Body of pancreas (tissue), 4 donors: ENCODE data around the gene MADCAM1. TPM values are rescaled to one million over a fixed set of nuclear protein-coding genes. Genes with fewer than 3 reads are reported as not detected.

ENCODE experiments used
- ATAC-seq: fragments of 150-250 bp; one replicate; pipeline ENCODE4 v1.9.1; 2016
- DNase-seq, 4 donors: peaks; one replicate each; pipeline ENCODE4 v3.0.0-alpha.2; 2019
- H3K27ac ChIP-seq, 4 donors: fragments of 200-600 bp; sonication (generic); 1 replicate in 3 of 4; 2 replicates in 1 of 4; pipeline versions ENCODE4 v1.5.1 to v1.6.1; 2016 to 2019; ENCODE audit warnings: mild to moderate bottlenecking in 1 of 4, mixed read lengths in 1 of 4, moderate library complexity in 1 of 4
- H3K27me3 ChIP-seq, 2 donors: fragments of 200-600 bp; sonication (generic); one replicate each; pipeline ENCODE4 v1.6.0; 2016; ENCODE audit warnings: mild to moderate bottlenecking in 1 of 2
- H3K36me3 ChIP-seq, 2 donors: fragments of 200-600 bp; sonication (generic); replicated peaks in 1 of 2; 2 replicates each; pipeline ENCODE4 v1.5.1; 2016; ENCODE audit warnings: low read depth in 2 of 2; ENCODE audit not compliant: insufficient read depth in 1 of 2
- H3K4me1 ChIP-seq: fragments of 200-600 bp; sonication (generic); one replicate; pipeline ENCODE4 v1.6.0; 2016
- H3K4me3 ChIP-seq, 2 donors: fragments of 200-600 bp; sonication (generic); 1 replicate in 1 of 2; 2 replicates in 1 of 2; pipeline ENCODE4 v1.5.1; 2016 to 2019
- H3K9me3 ChIP-seq, 3 donors: fragments of 200-600 bp; sonication (generic); 1 replicate in 2 of 3; 2 replicates in 1 of 3; pipeline ENCODE4 v1.5.1; 2016
- CTCF ChIP-seq, 7 experiments: fragments of 450-650 bp in 4 of 7; fragments of 200-600 bp in 3 of 7; sonication (generic) in 3 of 7; IDR thresholded peaks; one replicate each; pipeline ENCODE4 v1.5.1; 2016 to 2019; ENCODE audit warnings: antibody characterized with exemption in 7 of 7
- POLR2A ChIP-seq, 3 donors: fragments of 450-650 bp; IDR thresholded peaks; one replicate each; pipeline ENCODE4 v1.6.1; 2016; ENCODE audit warnings: antibody characterized with exemption in 3 of 3, mild to moderate bottlenecking in 2 of 3
- WGBS, 2 donors: methylation state at CpG; one replicate each; pipeline ENCODE4 v1.1.5; 2017; 5-methylcytosine and 5-hydroxymethylcytosine counted together
- intact Hi-C: fragments of 100-400 bp; cut with DNase I; formaldehyde crosslinking; loops from one replicate; pipeline ENCODE4 v1.15.1; 2023
- total RNA-seq, 2 donors: library from RNA; depleted of rRNA; stranded (reverse); fragments of >200 nt; gene quantifications; one replicate each; pipeline ENCODE4 v1.1.0, GENCODE V29; 2016

MADCAM1 gene
- total RNA-seq, 2 donors from 2014 or later = 3.6 TPM; not detected in 1

GRCh38 chr19:452829-453228 is 43.5 kb upstream of the MADCAM1 start:
- WGBS, 2 donors = 93 to 94% methylated on average over 13 to 16 of the region's 16 CpGs
- no peak overlapping the region for H3K4me3 ChIP-seq
- no peaks in the 10 kb centered on the region for H3K27me3 ChIP-seq
- DNase-seq = no peak
- intact Hi-C loops = no loop called here
- peaks cover 6% of the 10 kb centered on the region for H3K4me1 ChIP-seq
- H3K36me3 ChIP-seq = no peaks in the 10 kb centered on the region
- TF ChIP-seq POLR2A (IDR thresholded peaks at IDR 0.05) (no peak), CTCF (IDR thresholded peaks at IDR 0.05) (no peak)
- no peaks in the 10 kb centered on the region for H3K9me3 ChIP-seq
- ATAC-seq = no peak
- H3K27ac ChIP-seq = no peak overlapping the region

- H3K9me3 ChIP-seq = no peaks in the 10 kb centered on the region
- intact Hi-C loops = no loop called here
- ATAC-seq = no peak
- H3K27ac ChIP-seq = no peak overlapping the region
- TF ChIP-seq CTCF (IDR thresholded peaks at IDR 0.05) (no peak), POLR2A (IDR thresholded peaks at IDR 0.05) (no peak)
- no peak overlapping the region for H3K4me3 ChIP-seq
- 92 to 95% methylated on average over 21 to 22 of the region's 22 CpGs for WGBS, 2 donors
- DNase-seq = no peak
- H3K27me3 ChIP-seq = no peaks in the 10 kb centered on the region
- peaks cover 14% of the 10 kb centered on the region for H3K4me1 ChIP-seq
- no peaks in the 10 kb centered on the region for H3K36me3 ChIP-seq
These were observed 42.7 kb upstream of the MADCAM1 start for GRCh38 chr19:453606-454005.

- no peaks in the 10 kb centered on the region for H3K27me3 ChIP-seq
- TF ChIP-seq CTCF (IDR thresholded peaks at IDR 0.05) = no peak
- TF ChIP-seq POLR2A (IDR thresholded peaks at IDR 0.05) = no peak
- no peak overlapping the region for H3K4me3 ChIP-seq
- H3K4me1 ChIP-seq = peaks cover 25% of the 10 kb centered on the region
- no peaks in the 10 kb centered on the region for H3K36me3 ChIP-seq
- DNase-seq (no peak), ATAC-seq (no peak)
- H3K9me3 ChIP-seq = no peaks in the 10 kb centered on the region
- WGBS, 2 donors = 96% methylated on average over 27 to 28 of the region's 39 CpGs
- intact Hi-C loops = no loop called here
- H3K27ac ChIP-seq = no peak overlapping the region
These were observed 41.1 kb upstream of the MADCAM1 start for GRCh38 chr19:455031-455705.

- DNase-seq = no peak
- H3K27ac ChIP-seq = no peak overlapping the region
These were observed 40.3 kb upstream of the MADCAM1 start for GRCh38 chr19:455851-456546.

More at GRCh38 chr19:455851-456546, 40.3 kb upstream of the MADCAM1 start:
- no peak overlapping the region for H3K4me3 ChIP-seq
- no peaks in the 10 kb centered on the region for H3K27me3 ChIP-seq
- H3K36me3 ChIP-seq = no peaks in the 10 kb centered on the region
- peaks cover 25% of the 10 kb centered on the region for H3K4me1 ChIP-seq
- WGBS, 2 donors = 89 to 92% methylated on average over 8 to 28 of the region's 31 CpGs
- no peak for ATAC-seq
- intact Hi-C loops = no loop called here
- no peaks in the 10 kb centered on the region for H3K9me3 ChIP-seq
- TF ChIP-seq POLR2A (IDR thresholded peaks at IDR 0.05) (no peak), CTCF (IDR thresholded peaks at IDR 0.05) (no peak)
